HepG2 (cell line): Measurements from ENCODE around the gene SULT6B1. TPM values are rescaled to one million over a fixed set of nuclear protein-coding genes. Genes with fewer than 3 reads are reported as not detected.

Experiments
- AKNA ChIP-seq: sonication (generic); formaldehyde crosslinking; IDR thresholded peaks from 2 replicates; pipeline ENCODE4 v1.4.0; 2020; ENCODE audit warnings: missing genetic modification reagents, borderline replicate concordance
- ARHGAP35 ChIP-seq: sonication (generic); formaldehyde crosslinking; IDR thresholded peaks from 2 replicates; pipeline ENCODE4 v1.9.0; 2022; ENCODE audit warnings: mild to moderate bottlenecking, inconsistent platforms, moderate library complexity, missing genetic modification reagents, borderline replicate concordance
- CSRNP1 ChIP-seq: sonication (generic); formaldehyde crosslinking; IDR thresholded peaks from 2 replicates; pipeline ENCODE4 v1.8.1; 2023; ENCODE audit warnings: mild to moderate bottlenecking, missing genetic modification reagents
- FOXJ3 ChIP-seq: sonication (generic); formaldehyde crosslinking; IDR thresholded peaks from 2 replicates; pipeline ENCODE4 v1.4.0; 2020; ENCODE audit warnings: missing genetic modification reagents, mild to moderate bottlenecking, borderline replicate concordance
- HDAC6 ChIP-seq: fragments of 200-600 bp; sonication (generic); IDR thresholded peaks from 2 replicates; pipeline ENCODE4 v1.7.0; 2017; ENCODE audit warnings: mild to moderate bottlenecking, antibody characterized with exemption, low read length, low read depth
- JDP2 ChIP-seq: sonication (generic); formaldehyde crosslinking; IDR thresholded peaks from 2 replicates; pipeline ENCODE4 v1.8.1; 2022; ENCODE audit warnings: missing genetic modification reagents, borderline replicate concordance
- MTERF4 ChIP-seq: sonication (generic); formaldehyde crosslinking; IDR thresholded peaks from 2 replicates; pipeline ENCODE4 v1.8.0; 2023; ENCODE audit warnings: mild to moderate bottlenecking, missing genetic modification reagents
- NFRKB ChIP-seq: fragments of 450-650 bp; IDR thresholded peaks from 2 replicates; pipeline ENCODE4 v1.6.1; 2017
- PBX2 ChIP-seq: IDR thresholded peaks from 2 replicates; pipeline ENCODE4 v1.6.1; 2016; ENCODE audit warnings: control low read depth
- YY1 ChIP-seq: IDR thresholded peaks from 2 replicates; pipeline ENCODE4 v1.6.1; 2011; ENCODE audit warnings: low read length, low read depth, moderate library complexity, mild to moderate bottlenecking; ENCODE audit not compliant: insufficient read depth, insufficient replicate concordance
- ZNF260 ChIP-seq: sonication (generic); formaldehyde crosslinking; IDR thresholded peaks from 2 replicates; pipeline ENCODE4 v1.4.0; 2020; ENCODE audit warnings: missing genetic modification reagents, low read depth, mild to moderate bottlenecking, borderline replicate concordance
- ZNF549 ChIP-seq: sonication (generic); formaldehyde crosslinking; IDR thresholded peaks from 2 replicates; pipeline ENCODE4 v1.5.0; 2020; ENCODE audit warnings: missing genetic modification reagents
- ZNF788 ChIP-seq: sonication (generic); formaldehyde crosslinking; IDR thresholded peaks from 2 replicates; pipeline ENCODE4 v1.5.0; 2020; ENCODE audit warnings: mild to moderate bottlenecking, missing genetic modification reagents, borderline replicate concordance
- polyA plus RNA-seq, 8 experiments: library from polyadenylated mRNA; depleted of rRNA in 3 of 8; stranded (reverse) in 7 of 8; unstranded in 1 of 8; fragments of >200 nt; fragmentation: Illumina TruSeq in 4 of 8; extraction: Trizol in 4 of 8; gene quantifications; 2 replicates each; pipeline versions ENCODE4 v1.2.1 to v1.2.3, GENCODE V29; 2011 to 2016; ENCODE audit warnings: low read depth in 4 of 8, missing spikeins in 1 of 8, mixed read lengths in 1 of 8; ENCODE audit not compliant: insufficient read depth in 1 of 8
- total RNA-seq, 5 experiments: library from RNA; depleted of rRNA; stranded (reverse); fragments of >200 nt; fragmentation: Illumina TruSeq; extraction: Trizol; gene quantifications; 2 replicates each; pipeline ENCODE4 v1.2.3, GENCODE V29; 2016; ENCODE audit warnings: low read depth in 1 of 5
- TF ChIP-seq, protein P1 (sequence below): sonication (generic); formaldehyde crosslinking; conservative IDR thresholded peaks from 2 replicates; pipeline ENCODE4 v1.4.0; 2020; ENCODE audit warnings: missing genetic modification reagents
- TF ChIP-seq, protein P2 (sequence below): IDR thresholded peaks from 2 replicates; pipeline ENCODE4 v1.6.1; 2016; ENCODE audit warnings: missing compliant biosample characterization, missing genetic modification reagents, borderline replicate concordance

Gene SULT6B1
- total and polyA plus RNA-seq, 2 of the 13 experiments (the other 11 are each of a cell fraction or from before 2014, with no cell fraction given), result not detected

DNA sequence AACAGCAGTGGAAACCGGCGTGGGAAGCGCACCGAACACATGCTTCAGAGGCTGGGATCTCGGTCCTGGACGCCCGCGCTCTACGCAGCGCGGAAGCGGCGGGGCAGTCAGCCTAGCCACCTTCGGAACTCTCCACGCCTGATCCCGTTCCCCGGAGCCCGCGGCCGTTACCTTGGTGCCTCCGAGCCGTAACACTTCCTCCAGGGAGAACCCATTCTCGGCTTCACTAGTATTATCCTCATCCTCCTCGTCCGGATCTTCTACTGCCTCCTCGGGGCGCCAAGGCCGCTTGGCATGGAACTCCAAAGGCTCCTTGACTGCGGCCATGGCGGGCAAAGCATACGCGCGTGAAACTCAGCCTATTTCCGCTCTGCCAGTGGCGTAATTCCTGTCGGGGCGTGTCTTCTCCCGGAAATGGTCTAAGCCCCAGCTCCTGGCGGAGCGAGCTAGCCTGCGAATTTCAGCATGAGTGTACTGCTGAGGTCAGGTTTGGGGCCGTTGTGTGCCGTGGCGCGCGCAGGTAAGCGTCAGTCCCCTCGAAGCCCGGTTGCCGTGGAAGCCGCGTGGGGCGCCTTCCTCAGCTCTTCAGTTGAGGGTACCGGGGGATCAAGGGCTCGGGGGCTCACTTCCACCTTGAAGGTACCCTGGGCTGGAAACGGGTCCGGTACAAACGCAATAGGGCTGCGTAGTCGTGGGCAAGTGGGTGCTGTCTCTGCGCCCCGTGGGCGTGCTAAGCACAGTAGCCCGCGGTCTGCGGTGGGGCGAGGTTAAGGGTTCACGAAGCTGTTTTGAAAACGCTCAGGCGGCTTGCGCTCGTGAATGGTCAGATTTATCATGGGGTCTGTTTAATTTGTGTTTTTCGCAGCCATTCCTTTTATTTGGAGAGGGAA lies 43.0 kb upstream of the SULT6B1 start, which contains the start of the genes CEBPZ and NDUFAF7 (continued):
- TF ChIP-seq CSRNP1 (CRISPR knock-in tag) (peak; percentile 94), AKNA (CRISPR knock-in tag) (no peak; the same call in 1 of the 2 replicates), ZNF788 (peak; percentile 89), ZNF260 (CRISPR knock-in tag) (no peak), MTERF4 (CRISPR knock-in tag) (peak; percentile 87), YY1 (peak; percentile 95), NFRKB (no peak), ZNF549 (CRISPR knock-in tag) (no peak), JDP2 (CRISPR knock-in tag) (no peak; the same call in 1 of the 2 replicates), PBX2 (CRISPR knock-in tag) (no peak), FOXJ3 (CRISPR knock-in tag) (peak; percentile 44; the same call in 1 of the 2 replicates), ARHGAP35 (CRISPR knock-in tag) (no peak; the same call in 1 of the 2 replicates), HDAC6 (no peak)
- TF ChIP-seq, protein P1, sequence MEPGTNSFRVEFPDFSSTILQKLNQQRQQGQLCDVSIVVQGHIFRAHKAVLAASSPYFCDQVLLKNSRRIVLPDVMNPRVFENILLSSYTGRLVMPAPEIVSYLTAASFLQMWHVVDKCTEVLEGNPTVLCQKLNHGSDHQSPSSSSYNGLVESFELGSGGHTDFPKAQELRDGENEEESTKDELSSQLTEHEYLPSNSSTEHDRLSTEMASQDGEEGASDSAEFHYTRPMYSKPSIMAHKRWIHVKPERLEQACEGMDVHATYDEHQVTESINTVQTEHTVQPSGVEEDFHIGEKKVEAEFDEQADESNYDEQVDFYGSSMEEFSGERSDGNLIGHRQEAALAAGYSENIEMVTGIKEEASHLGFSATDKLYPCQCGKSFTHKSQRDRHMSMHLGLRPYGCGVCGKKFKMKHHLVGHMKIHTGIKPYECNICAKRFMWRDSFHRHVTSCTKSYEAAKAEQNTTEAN (CRISPR knock-in tag), result no peak
- TF ChIP-seq, protein P2, sequence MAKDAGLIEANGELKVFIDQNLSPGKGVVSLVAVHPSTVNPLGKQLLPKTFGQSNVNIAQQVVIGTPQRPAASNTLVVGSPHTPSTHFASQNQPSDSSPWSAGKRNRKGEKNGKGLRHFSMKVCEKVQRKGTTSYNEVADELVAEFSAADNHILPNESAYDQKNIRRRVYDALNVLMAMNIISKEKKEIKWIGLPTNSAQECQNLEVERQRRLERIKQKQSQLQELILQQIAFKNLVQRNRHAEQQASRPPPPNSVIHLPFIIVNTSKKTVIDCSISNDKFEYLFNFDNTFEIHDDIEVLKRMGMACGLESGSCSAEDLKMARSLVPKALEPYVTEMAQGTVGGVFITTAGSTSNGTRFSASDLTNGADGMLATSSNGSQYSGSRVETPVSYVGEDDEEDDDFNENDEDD, result peak; percentile 94; the same call in 1 of the 2 replicates
